ENCODE data around the gene DRAP1. TPM values are rescaled to one million over a fixed set of nuclear protein-coding genes. Genes with fewer than 3 reads are reported as not detected.

Gene DRAP1
- total and polyA plus RNA-seq, 11 donors, result 76.5 to 180 (median 104) TPM

DNA sequence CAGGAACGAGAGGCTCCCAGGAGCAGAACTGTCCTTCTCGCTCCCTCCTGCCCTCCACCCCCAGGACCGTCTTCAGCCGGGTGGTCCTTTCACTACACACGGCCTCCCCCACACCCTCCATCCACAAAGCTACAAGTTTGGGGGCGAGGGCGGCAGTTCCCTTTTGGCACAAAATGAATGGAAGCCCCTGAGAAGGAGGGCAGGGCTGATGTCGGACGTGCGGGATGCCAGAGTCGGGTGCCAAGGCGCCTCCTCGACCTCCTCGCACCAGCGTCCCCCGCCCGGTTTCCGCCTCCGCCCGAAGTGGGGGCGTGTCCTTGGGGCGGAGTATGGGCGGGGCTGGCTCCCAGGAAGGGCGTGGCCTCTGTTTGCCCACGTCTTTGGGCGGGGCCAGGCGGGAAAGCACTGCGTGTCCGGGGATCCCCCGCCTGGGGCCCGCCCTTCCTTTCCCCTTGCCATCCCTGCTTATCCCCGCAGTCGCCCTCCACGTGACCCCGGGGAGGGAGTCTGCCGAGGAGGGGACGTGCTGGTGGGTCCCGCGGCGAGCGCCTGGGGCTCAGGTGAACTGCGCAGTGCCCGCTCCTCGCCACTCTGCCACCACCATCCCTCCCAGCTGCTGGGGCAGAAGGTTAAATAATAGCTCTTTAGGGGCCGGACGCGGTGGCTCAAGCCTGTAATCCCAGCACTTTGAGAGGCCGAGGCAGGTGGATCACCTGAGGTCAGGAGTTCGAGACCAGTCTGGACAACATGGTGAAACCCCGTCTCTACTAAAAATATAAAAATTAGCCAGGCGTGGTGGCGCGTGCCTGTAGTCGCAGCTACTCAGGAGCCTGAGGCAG lies 45.7 kb upstream of the DRAP1 start:
- H3K9me3 ChIP-seq, result no peaks in the 10 kb centered on the region
- WGBS, 4 donors, result 7 to 15% (median 10%) methylated on average over 31 to 54 of the region's 54 CpGs
- DNase-seq (peak; percentile 95 to 97 (median 96)), ATAC-seq (peak; percentile 93 to 97 (median 94))
- peak overlapping the region; percentile 32 to 95 (median 68) for H3K4me3 ChIP-seq
- H3K36me3 ChIP-seq, result peaks cover 0 to 21% (median 14%) of the 10 kb centered on the region in 9 donors
- peak overlapping the region; percentile 75 to 99 (median 96) for H3K27ac ChIP-seq
- peak; percentile 52 to 91 for TF ChIP-seq POLR2A (IDR thresholded peaks at IDR 0.05)
- TF ChIP-seq, protein P1, sequence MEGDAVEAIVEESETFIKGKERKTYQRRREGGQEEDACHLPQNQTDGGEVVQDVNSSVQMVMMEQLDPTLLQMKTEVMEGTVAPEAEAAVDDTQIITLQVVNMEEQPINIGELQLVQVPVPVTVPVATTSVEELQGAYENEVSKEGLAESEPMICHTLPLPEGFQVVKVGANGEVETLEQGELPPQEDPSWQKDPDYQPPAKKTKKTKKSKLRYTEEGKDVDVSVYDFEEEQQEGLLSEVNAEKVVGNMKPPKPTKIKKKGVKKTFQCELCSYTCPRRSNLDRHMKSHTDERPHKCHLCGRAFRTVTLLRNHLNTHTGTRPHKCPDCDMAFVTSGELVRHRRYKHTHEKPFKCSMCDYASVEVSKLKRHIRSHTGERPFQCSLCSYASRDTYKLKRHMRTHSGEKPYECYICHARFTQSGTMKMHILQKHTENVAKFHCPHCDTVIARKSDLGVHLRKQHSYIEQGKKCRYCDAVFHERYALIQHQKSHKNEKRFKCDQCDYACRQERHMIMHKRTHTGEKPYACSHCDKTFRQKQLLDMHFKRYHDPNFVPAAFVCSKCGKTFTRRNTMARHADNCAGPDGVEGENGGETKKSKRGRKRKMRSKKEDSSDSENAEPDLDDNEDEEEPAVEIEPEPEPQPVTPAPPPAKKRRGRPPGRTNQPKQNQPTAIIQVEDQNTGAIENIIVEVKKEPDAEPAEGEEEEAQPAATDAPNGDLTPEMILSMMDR (IDR thresholded peaks at IDR 0.05), result no peak
- H3K27me3 ChIP-seq, result no peaks in the 10 kb centered on the region
- H3K4me1 ChIP-seq, result peaks cover 3 to 39% (median 22%) of the 10 kb centered on the region in 12 donors
- intact Hi-C loops (cut with DNase I), result loop anchor here in 3 of 10 donors (1.0 to 2.0 kb wide), 3 partner anchors 13 to 15 kb away; partner anchors contain the start of genes CFL1 (in 2 of the 3), FIBP (in 1 of the 3) and MUS81 (in 1 of the 3)

DNA sequence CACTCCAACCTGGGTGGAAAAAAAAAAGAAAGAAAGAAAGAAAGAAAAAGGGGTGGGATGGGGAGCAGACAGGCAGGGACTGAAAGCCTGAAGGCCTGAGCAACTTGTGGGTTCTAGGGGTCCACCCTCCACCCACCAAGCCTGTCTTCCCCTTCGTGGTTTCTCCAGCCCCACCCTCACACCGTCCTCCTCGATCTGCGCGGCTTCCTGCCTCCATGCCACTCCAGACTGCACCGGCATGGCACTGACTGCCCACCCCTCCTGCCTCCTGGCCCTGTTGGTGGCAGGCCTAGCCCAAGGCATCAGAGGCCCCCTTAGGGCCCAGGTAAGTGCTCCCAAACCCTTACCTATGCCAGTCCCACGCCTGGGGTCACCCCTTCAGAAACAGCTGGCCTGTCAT lies 39.6 kb upstream of the DRAP1 start, which contains the start of gene CTSW:
Gene CTSW (plus strand): TSS at position 221 of the 400 bp plus-strand sequence. CDS start 18 bp downstream, at position 239.
- peaks cover 0 to 28% (median 22%) of the 10 kb centered on the region in 9 donors for H3K36me3 ChIP-seq
- TF ChIP-seq, protein P1 (IDR thresholded peaks at IDR 0.05), result no peak
- no peak for TF ChIP-seq POLR2A (IDR thresholded peaks at IDR 0.05)
- ATAC-seq (peak in 1 of 4 donors; percentile 4), DNase-seq (peak in 1 of 5 donors; percentile 63)
- peaks cover 0 to 14% (median 3%) of the 10 kb centered on the region in 12 donors for H3K4me1 ChIP-seq
- intact Hi-C loops (cut with DNase I), result loop anchor here in 5 of 10 donors (5.0 to 10.0 kb wide), 3 partner anchors 43 to 108 kb away; no protein-coding TSS in a partner anchor
- H3K4me3 ChIP-seq, result peak within 1 kb of the TSS in 1 of 12 donors; percentile 42
- no peaks in the 10 kb centered on the region for H3K27me3 ChIP-seq
- WGBS, 4 donors, result 56 to 70% (median 66%) methylated on average over 7 of the region's 7 CpGs
- peak within 1 kb of the TSS in 1 of 12 donors; percentile 35 for H3K27ac ChIP-seq
- no peaks in the 10 kb centered on the region for H3K9me3 ChIP-seq

DNA sequence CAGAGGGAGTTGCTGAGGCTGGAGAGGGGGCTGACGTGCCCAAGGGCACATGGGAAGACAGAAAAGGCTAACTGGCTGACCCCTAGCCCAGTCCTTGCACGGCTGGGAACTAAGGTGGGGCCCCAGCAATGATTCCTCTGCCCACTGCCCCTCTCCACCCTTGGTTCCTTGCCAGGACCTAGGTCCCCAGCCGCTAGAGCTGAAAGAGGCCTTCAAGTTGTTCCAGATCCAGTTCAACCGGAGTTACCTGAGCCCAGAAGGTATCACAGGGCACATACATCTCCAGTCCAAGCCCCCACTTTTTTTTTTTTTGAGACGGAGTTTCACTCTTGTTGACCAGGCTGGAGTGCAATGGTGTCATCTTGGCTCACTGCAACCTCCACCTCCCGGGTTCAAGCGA lies 39.2 kb upstream of the DRAP1 start:
- no peaks in the 10 kb centered on the region for H3K27me3 ChIP-seq
- 78 to 87% (median 79%) methylated on average over 6 to 7 of the region's 7 CpGs for WGBS, 4 donors
- DNase-seq (peak in 1 of 5 donors; percentile 15), ATAC-seq (no peak)
- no peaks in the 10 kb centered on the region for H3K9me3 ChIP-seq
- peak overlapping the region in 1 of 12 donors; percentile 35 for H3K27ac ChIP-seq
- peaks cover 0 to 18% (median 7%) of the 10 kb centered on the region in 12 donors for H3K4me1 ChIP-seq
- no peak for TF ChIP-seq POLR2A (IDR thresholded peaks at IDR 0.05)
- TF ChIP-seq, protein P1 (IDR thresholded peaks at IDR 0.05), result no peak
- peaks cover 0 to 32% (median 25%) of the 10 kb centered on the region in 9 donors for H3K36me3 ChIP-seq
- peak overlapping the region in 1 of 12 donors; percentile 42 for H3K4me3 ChIP-seq
- intact Hi-C loops (cut with DNase I), result loop anchor here in 5 of 10 donors (5.0 to 10.0 kb wide), 3 partner anchors 42 to 107 kb away; no protein-coding TSS in a partner anchor
